ENCODE results near the gene SYMPK.

The SYMPK gene

DNA sequence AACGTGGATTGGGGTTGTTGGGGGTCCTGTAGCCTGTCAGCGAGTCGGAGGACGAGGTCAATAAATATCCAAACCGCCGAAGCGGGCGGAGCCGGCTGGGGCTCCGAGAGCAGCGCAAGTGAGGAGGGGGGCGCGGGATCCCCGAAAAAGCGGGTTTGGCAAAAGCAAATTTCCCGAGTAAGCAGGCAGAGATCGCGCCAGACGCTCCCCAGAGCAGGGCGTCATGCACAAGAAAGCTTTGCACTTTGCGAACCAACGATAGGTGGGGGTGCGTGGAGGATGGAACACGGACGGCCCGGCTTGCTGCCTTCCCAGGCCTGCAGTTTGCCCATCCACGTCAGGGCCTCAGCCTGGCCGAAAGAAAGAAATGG lies 93.1 kb downstream of the SYMPK start:
- Histone ChIP-seq H3K27me3 (ENCODE audit: insufficient read depth, low read length) (no peaks in the 10 kb centered on the region), H2AFZ (ENCODE audit: insufficient read depth, low read length, poor library complexity) (peak overlapping the region; percentile 50), H3K4me3 (ENCODE audit: low read depth, low read length) (peak overlapping the region; percentile 68), H3K79me1 (ENCODE audit: low read length) (peaks cover 27% of the 10 kb centered on the region), H2BK120ac (ENCODE audit: insufficient read depth, low read length, poor library complexity) (peak overlapping the region; percentile 59), H3K4me2 (ENCODE audit: low read length) (peak overlapping the region; percentile 97), H3K23ac (ENCODE audit: low read length) (no peak overlapping the region), H3K4me1 (ENCODE audit: control insufficient read depth in 1 of 2, insufficient read depth in 2 of 2, low read length in 2 of 2) (peaks cover 13 to 21% of the 10 kb centered on the region in 2 experiments), H3K4ac (ENCODE audit: low read depth, low read length) (peak overlapping the region; percentile 42), H4K12ac (ENCODE audit: low read depth, low read length) (peak overlapping the region; percentile 71), H2BK5ac (ENCODE audit: low read depth, low read length, poor library complexity) (peak overlapping the region; percentile 69), H2AK5ac (ENCODE audit: low read length) (peak overlapping the region; percentile 67), H3K14ac (ENCODE audit: low read length) (peak overlapping the region; percentile 83), H3K18ac (ENCODE audit: low read length) (peak overlapping the region; percentile 75), H4K8ac (ENCODE audit: low read depth, low read length) (peak overlapping the region; percentile 86), H2BK12ac (ENCODE audit: low read length) (peak overlapping the region; percentile 10), H3K27ac (ENCODE audit: low read depth, low read length) (peak overlapping the region; percentile 91), H3K36me3 (ENCODE audit: control insufficient read depth in 1 of 2, insufficient read depth in 2 of 2, low read length in 2 of 2) (peaks cover 16% of the 10 kb centered on the region in 2 experiments), H3K9me3 (ENCODE audit: insufficient read depth, low read depth, low read length) (no peaks in the 10 kb centered on the region), H4K91ac (ENCODE audit: low read depth, low read length) (peak overlapping the region; percentile 91), H3K79me2 (ENCODE audit: control insufficient read depth, insufficient read depth, low read length, poor library complexity) (peaks cover 13% of the 10 kb centered on the region), H3K9ac (ENCODE audit: low read length) (peak overlapping the region; percentile 84)
- DNase-seq, result peak in 1 of 2 donors; percentile 45
- WGBS (ENCODE audit: extremely low coverage, insufficient coverage, insufficient read length), result no CpG with 5 or more reads among the region's 28 CpGs

DNA sequence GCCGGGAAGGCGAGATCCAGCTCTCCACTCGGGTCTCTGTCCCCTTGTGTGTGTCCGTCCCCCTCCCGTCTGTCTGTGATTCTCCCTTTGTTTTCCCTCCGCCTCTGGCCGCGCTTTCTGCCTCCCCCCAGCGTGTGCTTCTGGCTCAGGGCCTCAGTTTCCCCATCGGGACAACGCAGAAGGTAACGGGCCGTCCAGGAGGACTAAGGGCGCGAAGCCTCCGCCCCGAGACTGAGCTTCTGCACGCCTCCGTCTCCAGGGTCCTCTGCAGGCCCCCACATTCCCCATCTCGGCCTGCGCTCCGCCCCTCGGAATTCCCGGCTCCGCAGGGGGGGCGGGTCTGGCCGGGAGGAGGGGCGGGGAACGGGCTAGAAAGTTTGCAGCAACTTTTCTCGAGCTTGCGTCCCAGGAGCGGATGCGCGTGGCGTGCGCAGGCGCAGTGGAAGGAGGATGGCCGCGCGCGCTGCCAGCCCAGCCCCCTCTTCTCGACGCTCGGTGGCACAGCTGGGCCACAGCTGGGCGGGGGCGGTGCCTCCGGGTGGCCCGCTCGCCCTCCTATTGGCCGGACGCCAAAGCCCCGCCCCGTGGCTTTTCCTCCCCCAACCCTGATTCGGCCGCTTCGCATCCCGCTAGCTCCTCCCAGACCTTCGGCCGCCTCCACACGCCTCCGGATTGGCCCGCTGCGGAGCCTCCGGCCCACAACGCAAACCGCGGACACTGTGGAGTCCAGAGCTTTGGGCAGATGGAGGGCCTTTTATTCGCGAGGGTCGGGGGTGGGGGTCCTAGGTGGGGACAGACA lies 93.8 kb downstream of the SYMPK start, which contains the start of gene SIX5:
Gene SIX5 (minus strand): TSS at position 269 of the 799 bp plus-strand sequence. CDS start 408 bp downstream, outside the sequence.
- H3K36me3 ChIP-seq (ENCODE audit: control insufficient read depth in 1 of 2, insufficient read depth in 2 of 2, low read length in 2 of 2), result peaks cover 14 to 16% of the 10 kb centered on the region in 2 experiments
- peak within 1 kb of the TSS; percentile 71 for H4K12ac ChIP-seq (ENCODE audit: low read depth, low read length)
- H3K4me1 ChIP-seq (ENCODE audit: control insufficient read depth in 1 of 2, insufficient read depth in 2 of 2, low read length in 2 of 2), result peaks cover 13 to 23% of the 10 kb centered on the region in 2 experiments
- peak within 1 kb of the TSS; percentile 91 for H3K27ac ChIP-seq (ENCODE audit: low read depth, low read length)
- WGBS (ENCODE audit: extremely low coverage, insufficient coverage, insufficient read length), result no CpG with 5 or more reads among the region's 70 CpGs
- H4K8ac ChIP-seq (ENCODE audit: low read depth, low read length), result peak within 1 kb of the TSS; percentile 86
- peak within 1 kb of the TSS; percentile 77 for H3K18ac ChIP-seq (ENCODE audit: low read length)
- H4K91ac ChIP-seq (ENCODE audit: low read depth, low read length), result peak within 1 kb of the TSS; percentile 91
- peak within 1 kb of the TSS; percentile 50 for H2AFZ ChIP-seq (ENCODE audit: insufficient read depth, low read length, poor library complexity)
- no peak within 1 kb of the TSS for H3K23ac ChIP-seq (ENCODE audit: low read length)
- H2BK12ac ChIP-seq (ENCODE audit: low read length), result peak within 1 kb of the TSS; percentile 10
- peak within 1 kb of the TSS; percentile 84 for H3K9ac ChIP-seq (ENCODE audit: low read length)
- peak within 1 kb of the TSS; percentile 44 for H3K4ac ChIP-seq (ENCODE audit: low read depth, low read length)
- H2BK5ac ChIP-seq (ENCODE audit: low read depth, low read length, poor library complexity), result peak within 1 kb of the TSS; percentile 69
- H3K9me3 ChIP-seq (ENCODE audit: insufficient read depth, low read depth, low read length), result no peaks in the 10 kb centered on the region
- peak; percentile 99 for DNase-seq
- H3K79me1 ChIP-seq (ENCODE audit: low read length), result peaks cover 27% of the 10 kb centered on the region
- no peaks in the 10 kb centered on the region for H3K27me3 ChIP-seq (ENCODE audit: insufficient read depth, low read length)
- peak within 1 kb of the TSS; percentile 99 for H3K4me2 ChIP-seq (ENCODE audit: low read length)
- H2BK120ac ChIP-seq (ENCODE audit: insufficient read depth, low read length, poor library complexity), result peak within 1 kb of the TSS; percentile 59
- H2AK5ac ChIP-seq (ENCODE audit: low read length), result peak within 1 kb of the TSS; percentile 67
- peak within 1 kb of the TSS; percentile 83 for H3K14ac ChIP-seq (ENCODE audit: low read length)
- H3K79me2 ChIP-seq (ENCODE audit: control insufficient read depth, insufficient read depth, low read length, poor library complexity), result peaks cover 13% of the 10 kb centered on the region
- H3K4me3 ChIP-seq (ENCODE audit: low read depth, low read length), result peak within 1 kb of the TSS; percentile 73

DNA sequence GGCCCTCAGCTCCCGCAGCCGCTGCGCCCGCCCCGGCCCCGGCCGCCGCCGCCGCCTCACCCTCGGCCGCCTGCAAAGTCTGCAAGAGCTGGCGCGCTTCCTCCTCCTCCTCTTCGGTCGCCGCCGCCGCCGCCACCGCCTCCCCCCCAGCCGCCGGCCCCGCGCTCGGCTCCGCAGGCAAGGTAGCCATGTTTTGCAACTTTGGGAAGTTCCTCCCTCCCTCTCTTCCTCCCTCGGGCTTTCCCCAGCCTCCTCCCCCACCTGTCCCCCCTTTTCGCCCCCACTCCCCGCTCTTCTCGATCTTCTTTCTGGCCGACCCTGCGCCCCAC lies 94.3 kb downstream of the SYMPK start:
- Histone ChIP-seq H2BK120ac (ENCODE audit: insufficient read depth, low read length, poor library complexity) (peak overlapping the region; percentile 15), H3K36me3 (ENCODE audit: control insufficient read depth in 1 of 2, insufficient read depth in 2 of 2, low read length in 2 of 2) (peaks cover 14 to 16% of the 10 kb centered on the region in 2 experiments), H3K18ac (ENCODE audit: low read length) (peak overlapping the region; percentile 5), H4K91ac (ENCODE audit: low read depth, low read length) (peak overlapping the region; percentile 59), H3K9ac (ENCODE audit: low read length) (peak overlapping the region; percentile 73), H3K79me1 (ENCODE audit: low read length) (peaks cover 27% of the 10 kb centered on the region), H2BK12ac (ENCODE audit: low read length) (no peak overlapping the region), H2AK5ac (ENCODE audit: low read length) (no peak overlapping the region), H3K27me3 (ENCODE audit: insufficient read depth, low read length) (no peaks in the 10 kb centered on the region), H4K8ac (ENCODE audit: low read depth, low read length) (peak overlapping the region; percentile 21), H2BK5ac (ENCODE audit: low read depth, low read length, poor library complexity) (peak overlapping the region; percentile 18), H3K9me3 (ENCODE audit: insufficient read depth, low read depth, low read length) (no peaks in the 10 kb centered on the region), H3K4me1 (ENCODE audit: control insufficient read depth in 1 of 2, insufficient read depth in 2 of 2, low read length in 2 of 2) (peaks cover 13 to 23% of the 10 kb centered on the region in 2 experiments), H3K4me3 (ENCODE audit: low read depth, low read length) (peak overlapping the region; percentile 73), H3K4me2 (ENCODE audit: low read length) (peak overlapping the region; percentile 99), H3K23ac (ENCODE audit: low read length) (no peak overlapping the region), H3K27ac (ENCODE audit: low read depth, low read length) (peak overlapping the region; percentile 76), H3K4ac (ENCODE audit: low read depth, low read length) (peak overlapping the region; percentile 3), H2AFZ (ENCODE audit: insufficient read depth, low read length, poor library complexity) (no peak overlapping the region), H3K79me2 (ENCODE audit: control insufficient read depth, insufficient read depth, low read length, poor library complexity) (peaks cover 13% of the 10 kb centered on the region), H3K14ac (ENCODE audit: low read length) (peak overlapping the region; percentile 37), H4K12ac (ENCODE audit: low read depth, low read length) (peak overlapping the region; percentile 17)
- no CpG with 5 or more reads among the region's 33 CpGs for WGBS (ENCODE audit: extremely low coverage, insufficient coverage, insufficient read length)
- DNase-seq, result peak; percentile 28 to 58

DNA sequence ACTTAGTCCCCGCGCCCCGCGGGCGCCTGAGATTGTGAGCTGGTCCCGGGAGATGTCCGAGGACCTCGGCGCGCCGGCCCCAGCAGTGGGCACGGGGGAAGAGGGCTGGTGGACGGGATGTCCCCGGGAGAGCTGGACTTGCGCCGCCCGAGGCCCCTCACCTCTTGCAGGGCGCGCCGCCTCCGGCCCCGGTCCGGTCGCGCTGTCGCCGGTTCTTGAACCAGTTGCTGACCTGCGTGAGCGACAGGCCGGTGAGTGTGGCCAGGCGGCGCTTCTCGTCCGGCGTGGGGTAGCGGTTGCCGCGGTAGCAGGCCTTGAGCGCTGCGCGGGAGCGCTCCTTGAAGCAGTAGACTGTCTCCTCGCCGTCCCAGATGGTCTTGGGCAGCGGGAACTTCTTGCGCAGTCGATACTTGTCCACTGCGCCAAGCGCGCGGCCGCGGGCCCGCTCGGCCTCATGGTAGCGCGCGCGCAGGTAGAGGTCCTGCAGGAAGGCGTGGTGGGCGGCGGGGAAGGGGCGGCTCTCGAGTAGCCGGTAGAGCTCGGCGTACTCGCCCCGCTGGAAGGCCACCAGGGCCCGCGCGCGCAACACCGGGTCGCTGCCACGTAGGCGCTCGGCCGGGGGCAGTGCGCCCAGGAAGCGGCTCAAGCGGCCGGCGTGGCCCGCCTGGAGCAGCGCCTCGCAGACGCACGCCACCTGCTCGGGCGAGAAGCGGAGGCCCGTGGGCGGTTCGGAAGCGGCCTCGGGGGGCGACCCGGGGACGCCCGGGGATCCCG lies 94.9 kb downstream of the SYMPK start:
- no CpG with 5 or more reads among the region's 102 CpGs for WGBS (ENCODE audit: extremely low coverage, insufficient coverage, insufficient read length)

More for the DNA sequence above, 94.9 kb downstream of the SYMPK start:
- Histone ChIP-seq H3K9me3 (ENCODE audit: insufficient read depth, low read depth, low read length) (no peaks in the 10 kb centered on the region), H2BK120ac (ENCODE audit: insufficient read depth, low read length, poor library complexity) (peak overlapping the region; percentile 29), H3K27me3 (ENCODE audit: insufficient read depth, low read length) (no peaks in the 10 kb centered on the region), H3K4me3 (ENCODE audit: low read depth, low read length) (peak overlapping the region; percentile 73), H4K91ac (ENCODE audit: low read depth, low read length) (peak overlapping the region; percentile 59), H3K79me1 (ENCODE audit: low read length) (peaks cover 27% of the 10 kb centered on the region), H3K4me1 (ENCODE audit: control insufficient read depth in 1 of 2, insufficient read depth in 2 of 2, low read length in 2 of 2) (peaks cover 13 to 23% of the 10 kb centered on the region in 2 experiments), H4K8ac (ENCODE audit: low read depth, low read length) (peak overlapping the region; percentile 21), H2BK5ac (ENCODE audit: low read depth, low read length, poor library complexity) (peak overlapping the region; percentile 17), H3K36me3 (ENCODE audit: control insufficient read depth in 1 of 2, insufficient read depth in 2 of 2, low read length in 2 of 2) (peaks cover 13 to 14% of the 10 kb centered on the region in 2 experiments), H4K12ac (ENCODE audit: low read depth, low read length) (peak overlapping the region; percentile 17), H3K79me2 (ENCODE audit: control insufficient read depth, insufficient read depth, low read length, poor library complexity) (peaks cover 13% of the 10 kb centered on the region), H3K23ac (ENCODE audit: low read length) (no peak overlapping the region), H3K4me2 (ENCODE audit: low read length) (peak overlapping the region; percentile 99), H3K4ac (ENCODE audit: low read depth, low read length) (peak overlapping the region; percentile 44), H3K27ac (ENCODE audit: low read depth, low read length) (peak overlapping the region; percentile 76), H2AK5ac (ENCODE audit: low read length) (peak overlapping the region; percentile 67), H2AFZ (ENCODE audit: insufficient read depth, low read length, poor library complexity) (peak overlapping the region; percentile 2), H2BK12ac (ENCODE audit: low read length) (no peak overlapping the region), H3K9ac (ENCODE audit: low read length) (peak overlapping the region; percentile 79), H3K18ac (ENCODE audit: low read length) (peak overlapping the region; percentile 77), H3K14ac (ENCODE audit: low read length) (peak overlapping the region; percentile 78)
- peak; percentile 60 to 71 for DNase-seq
